ENCODE results near the gene FOSL2.

FOSL2 gene

GRCh38 chr2:28390746-28391563 lies 1.7 kb upstream of the FOSL2 start:
- H3K4me3 ChIP-seq (replicated peaks; ENCODE audit: low read depth, low read length), result peak overlapping the region; percentile 83
- no peak for TF ChIP-seq CTCF (IDR thresholded peaks at IDR 0.05; ENCODE audit: low read depth, low read length, missing control alignments)
- DNase-seq (ENCODE audit: extremely low read depth, low read depth), result no peak

GRCh38 chr2:28391564-28392296 lies 928 bp upstream of the FOSL2 start:
- no peak for TF ChIP-seq CTCF (IDR thresholded peaks at IDR 0.05; ENCODE audit: low read depth, low read length, missing control alignments)
- H3K4me3 ChIP-seq (replicated peaks; ENCODE audit: low read depth, low read length), result peak overlapping the region; percentile 83
- peak; percentile 61 for DNase-seq (ENCODE audit: extremely low read depth, low read depth)

- DNase-seq (ENCODE audit: extremely low read depth, low read depth), result no peak
- TF ChIP-seq CTCF (IDR thresholded peaks at IDR 0.05; ENCODE audit: low read depth, low read length, missing control alignments), result no peak
- H3K4me3 ChIP-seq (replicated peaks; ENCODE audit: low read depth, low read length), result peak overlapping the region; percentile 83
Observed at GRCh38 chr2:28393114-28393836, 617 bp downstream of the FOSL2 start.

- no peak for TF ChIP-seq CTCF (IDR thresholded peaks at IDR 0.05; ENCODE audit: low read depth, low read length, missing control alignments)
- no peak for DNase-seq (ENCODE audit: extremely low read depth, low read depth)
Observed at GRCh38 chr2:28394331-28394877, 1.7 kb downstream of the FOSL2 start.

GRCh38 chr2:28394997-28395333 lies 2.3 kb downstream of the FOSL2 start:
- TF ChIP-seq CTCF (IDR thresholded peaks at IDR 0.05; ENCODE audit: low read depth, low read length, missing control alignments), result no peak
- DNase-seq (ENCODE audit: extremely low read depth, low read depth), result no peak
- peak overlapping the region; percentile 83 for H3K4me3 ChIP-seq (replicated peaks; ENCODE audit: low read depth, low read length)

More at GRCh38 chr2:28394331-28394877, 1.7 kb downstream of the FOSL2 start:
- peak overlapping the region; percentile 83 for H3K4me3 ChIP-seq (replicated peaks; ENCODE audit: low read depth, low read length)

GRCh38 chr2:28395334-28396061 lies 2.8 kb downstream of the FOSL2 start:
- no peak for DNase-seq (ENCODE audit: extremely low read depth, low read depth)
- peak overlapping the region; percentile 83 for H3K4me3 ChIP-seq (replicated peaks; ENCODE audit: low read depth, low read length)
- TF ChIP-seq CTCF (IDR thresholded peaks at IDR 0.05; ENCODE audit: low read depth, low read length, missing control alignments), result no peak
